Forelimb muscle (tissue), 1 donor: ENCODE measurements around the gene WDR54. TPM values are rescaled to one million over a fixed set of nuclear protein-coding genes. Genes with fewer than 3 reads are reported as not detected.
"Not testable (repeated sequence)": the region's sequence is repeated elsewhere in the genome, so short reads cannot be mapped to it uniquely, and the experiment has no call there.

Experiments
- DNase-seq: peaks from one replicate; pipeline ENCODE4 v3.0.0-alpha.2; 2013; ENCODE audit warnings: low read depth
- polyA plus RNA-seq: library from polyadenylated mRNA; unstranded; fragments of 120-200 nt; gene quantifications from one replicate; pipeline ENCODE4 v1.2.1, GENCODE V29; 2013; ENCODE audit not compliant: insufficient read length

Gene WDR54
- polyA plus RNA-seq, 1 donor, result 8.7 TPM

DNA sequence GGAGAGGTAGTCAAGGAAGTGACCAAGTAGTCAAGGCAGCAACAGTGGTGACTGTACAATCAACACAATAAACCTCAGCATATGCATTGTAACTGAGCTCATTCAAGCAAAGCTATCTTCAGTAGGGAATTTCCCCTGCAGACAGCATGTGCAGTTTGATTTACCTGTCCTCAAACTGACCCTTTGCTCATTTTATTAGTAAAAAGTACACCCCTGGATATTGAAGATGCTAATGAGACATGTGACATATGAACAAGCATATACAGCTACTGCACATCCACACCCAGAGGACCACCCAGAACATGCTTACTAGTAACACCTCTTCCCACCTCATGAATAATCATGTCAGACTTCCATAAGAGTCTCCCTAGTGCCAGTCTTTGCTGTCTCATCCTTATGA lies 15.5 kb upstream of the WDR54 start:
- DNase-seq, result no peak

DNA sequence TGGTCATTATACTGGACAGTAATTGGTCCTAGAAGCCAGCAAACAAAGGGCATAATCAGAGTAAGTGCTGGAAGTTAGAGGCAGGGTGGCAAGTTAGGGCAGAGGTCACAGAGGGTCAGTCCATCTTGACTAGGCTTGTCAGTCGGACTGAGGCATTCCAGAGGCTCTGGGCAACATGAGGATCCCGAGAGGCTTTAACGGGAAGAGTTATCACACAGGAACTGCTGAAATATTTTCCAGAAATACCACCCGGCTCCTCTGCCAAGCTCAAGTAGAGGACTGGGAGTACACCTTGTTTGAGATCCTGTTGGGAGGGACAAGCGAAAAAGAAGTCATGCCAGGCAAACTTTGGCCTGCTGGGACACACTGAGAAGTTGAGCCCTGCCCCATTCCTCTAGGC lies 13.8 kb upstream of the WDR54 start:
- no peak for DNase-seq

GRCh38 chr2:74413001-74413698 lies 8.4 kb upstream of the WDR54 start:
- peak; percentile 52 for DNase-seq

GRCh38 chr2:74414441-74414840 lies 7.1 kb upstream of the WDR54 start:
- no peak for DNase-seq

DNA sequence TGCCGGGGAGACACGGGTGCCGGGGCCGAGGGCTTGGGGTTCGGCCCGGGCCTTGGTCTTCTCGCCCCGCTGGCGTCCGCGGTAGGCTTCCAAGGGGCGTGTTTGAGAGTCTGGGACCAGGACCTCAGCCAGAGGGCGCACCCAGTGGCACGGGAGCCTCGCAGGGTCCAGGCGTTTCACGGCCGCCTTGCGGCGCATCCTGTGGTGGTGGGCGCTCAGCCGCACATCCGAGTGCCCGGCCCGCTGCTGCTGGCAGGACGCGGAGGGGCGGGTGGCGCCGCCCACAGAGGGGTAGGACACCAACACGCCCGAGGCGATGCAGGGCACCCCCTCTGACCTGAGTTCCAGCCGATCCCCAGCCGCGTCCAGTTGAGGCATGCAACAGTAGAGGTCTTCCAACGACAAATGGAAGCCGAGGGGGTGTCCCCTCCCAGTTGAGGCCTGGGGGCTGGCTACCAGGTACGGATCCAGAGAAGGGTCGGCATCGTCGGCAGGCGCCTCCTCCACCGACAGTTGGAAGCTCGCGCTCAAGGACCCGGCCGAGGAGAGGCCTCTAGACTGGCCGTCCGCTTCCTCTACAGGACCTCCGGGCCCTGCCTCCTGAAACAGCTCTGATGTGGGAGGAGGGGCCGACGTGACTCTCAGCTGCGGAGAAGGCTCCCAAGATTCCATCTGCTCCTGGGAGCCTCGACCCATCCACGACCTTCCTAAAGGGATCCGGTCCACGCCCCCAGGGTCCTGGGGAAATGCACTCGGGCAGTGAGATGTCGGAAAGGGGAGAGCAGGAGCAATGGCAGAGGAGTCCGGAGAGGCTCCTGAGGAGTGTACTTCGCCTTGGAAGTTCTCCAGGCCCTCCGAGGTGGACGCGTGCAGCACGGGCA lies 6.4 kb upstream of the WDR54 start:
- no peak for DNase-seq

GRCh38 chr2:74415762-74416395 lies 5.7 kb upstream of the WDR54 start:
- DNase-seq, result no peak

GRCh38 chr2:74416778-74417177 lies 4.8 kb upstream of the WDR54 start:
- DNase-seq, result no peak

DNA sequence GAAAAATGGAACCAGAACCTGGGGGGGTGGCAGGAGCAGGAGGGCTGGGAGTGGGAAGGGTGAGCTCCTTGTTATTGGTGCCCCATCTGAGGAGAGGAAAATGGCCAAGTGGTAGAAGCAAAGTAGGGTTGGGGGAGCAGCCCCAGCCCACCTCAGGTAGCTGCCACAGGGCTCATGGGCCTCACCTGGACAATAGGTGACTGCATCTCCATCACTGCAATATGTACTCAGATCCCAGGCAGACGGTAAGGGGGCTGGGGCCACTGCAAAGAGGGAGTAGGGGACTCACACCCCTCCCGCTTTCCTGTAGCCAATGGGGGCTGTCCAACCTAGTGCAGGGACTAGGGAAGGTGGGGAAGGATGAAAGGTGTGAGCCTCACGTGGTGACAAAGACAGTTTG lies 4.3 kb upstream of the WDR54 start:
- DNase-seq, result no peak

- no peak for DNase-seq
Observed at GRCh38 chr2:74417763-74418162, 3.8 kb upstream of the WDR54 start.

DNA sequence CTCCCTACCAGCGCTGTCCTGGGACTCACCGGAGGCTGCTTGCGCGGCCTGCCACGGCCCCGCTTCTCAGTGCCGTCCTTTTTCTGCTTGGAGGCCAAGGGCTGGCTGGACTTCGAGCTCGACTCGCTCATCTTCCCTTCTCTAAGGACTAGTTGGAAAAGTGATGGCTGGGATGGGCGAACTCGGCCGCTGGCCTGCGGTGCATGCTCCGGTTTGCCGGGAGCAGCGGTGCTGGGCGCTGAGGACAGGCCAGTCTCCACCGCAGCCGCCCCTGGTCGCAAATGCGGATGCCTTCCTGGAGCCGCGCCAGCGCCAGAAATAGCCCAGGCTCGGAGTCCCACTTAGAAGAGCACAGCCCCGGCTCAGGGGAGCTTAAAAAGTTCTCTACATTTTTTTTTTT lies 3.2 kb upstream of the WDR54 start:
- DNase-seq, result no peak

- DNase-seq, result no peak
Observed at GRCh38 chr2:74419345-74419744, 2.2 kb upstream of the WDR54 start.

GRCh38 chr2:74420006-74420405 lies 1.5 kb upstream of the WDR54 start:
- no peak for DNase-seq

DNA sequence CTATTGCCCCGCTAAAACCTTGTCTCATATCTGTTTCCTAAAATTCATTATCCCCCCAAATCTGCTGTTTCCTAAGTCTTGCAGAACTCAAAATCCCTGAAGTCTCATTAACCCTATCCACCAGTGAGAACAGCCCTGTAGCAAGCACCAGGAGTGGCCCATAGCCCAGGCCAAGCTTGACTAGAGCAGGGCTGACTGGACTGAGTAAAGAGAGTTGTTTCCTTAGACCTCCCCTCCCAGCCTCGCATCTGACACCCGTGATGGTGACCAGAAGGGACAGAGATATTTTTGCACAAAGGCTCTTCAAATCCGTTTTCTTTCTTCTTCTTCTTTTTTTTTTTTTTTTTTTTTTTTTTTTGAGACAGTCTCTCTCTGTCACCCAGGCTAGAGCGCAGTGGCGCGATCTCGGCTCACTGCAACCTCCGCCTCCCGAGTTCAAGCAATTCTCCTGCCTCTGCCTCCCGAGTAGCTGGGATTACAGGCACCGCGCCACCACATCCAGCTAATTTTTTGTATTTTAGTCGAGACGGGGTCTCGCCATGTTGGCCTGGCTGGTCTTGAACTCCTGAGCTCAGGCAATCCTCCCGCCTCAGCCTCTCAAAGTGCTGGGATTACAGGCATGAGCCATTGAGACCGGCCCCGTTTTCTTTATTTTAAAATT lies 957 bp upstream of the WDR54 start:
- not testable (repeated sequence) for DNase-seq

- no peak for DNase-seq
Observed at GRCh38 chr2:74423231-74424095, 1.9 kb downstream of the WDR54 start.

DNA sequence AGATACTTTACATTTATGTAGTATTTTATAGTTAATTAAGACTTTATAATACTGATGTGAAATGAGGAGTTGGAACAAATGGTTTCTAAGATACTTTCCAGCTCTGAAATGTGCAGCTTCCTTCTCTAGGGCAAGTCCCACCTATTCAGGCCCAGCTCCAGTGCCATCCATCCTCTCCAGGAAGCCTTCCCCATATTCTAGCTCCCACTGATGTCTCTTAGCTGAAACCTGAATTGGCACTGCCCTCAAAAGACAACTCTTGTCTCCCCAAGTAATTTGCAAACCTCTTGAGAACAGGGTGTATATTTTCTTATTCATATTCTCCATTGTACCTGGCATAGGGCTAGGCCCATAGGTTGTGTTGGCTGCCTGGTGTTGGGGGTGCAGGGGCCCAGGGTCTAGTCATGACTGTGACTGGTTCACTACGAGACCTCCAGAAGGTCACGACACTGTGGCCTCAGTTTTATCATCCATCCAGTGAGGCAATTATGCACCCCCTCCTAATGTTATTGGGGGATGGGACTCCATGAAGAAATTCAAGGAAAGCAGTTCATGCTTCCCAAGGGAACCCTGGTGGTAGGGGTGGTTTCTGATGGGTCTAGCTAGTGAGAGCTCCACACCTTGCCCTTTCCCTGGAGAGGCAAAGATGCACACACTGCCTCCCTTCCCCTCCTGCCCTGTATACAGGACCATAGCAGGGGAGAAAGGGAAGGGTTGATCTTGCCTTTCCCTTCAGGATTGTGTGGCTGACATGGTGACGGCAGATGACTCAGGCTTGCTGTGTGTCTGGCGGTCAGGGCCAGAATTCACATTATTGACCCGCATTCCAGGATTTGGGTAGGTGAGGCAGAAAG lies 2.8 kb downstream of the WDR54 start:
- no peak for DNase-seq

DNA sequence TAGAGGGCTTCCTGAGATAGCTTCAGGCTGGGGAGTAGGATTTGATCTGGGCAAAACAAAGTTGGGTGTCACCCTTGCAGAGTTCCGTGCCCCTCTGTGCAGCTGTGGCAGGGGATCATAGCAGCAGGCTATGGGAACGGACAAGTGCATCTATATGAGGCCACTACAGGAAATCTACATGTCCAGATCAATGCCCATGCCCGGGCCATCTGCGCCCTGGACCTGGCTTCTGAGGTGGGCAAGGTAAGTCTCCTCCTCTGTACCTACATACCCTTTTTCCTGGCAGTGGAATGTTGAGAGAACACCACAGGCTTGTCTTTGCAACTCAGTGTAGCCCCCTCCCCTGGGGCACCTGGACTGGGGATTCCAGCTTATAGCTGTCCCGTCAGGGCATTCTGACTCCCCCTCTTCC lies 3.5 kb downstream of the WDR54 start:
- no peak for DNase-seq

GRCh38 chr2:74425523-74425922 lies 4.0 kb downstream of the WDR54 start:
- DNase-seq, result no peak

DNA sequence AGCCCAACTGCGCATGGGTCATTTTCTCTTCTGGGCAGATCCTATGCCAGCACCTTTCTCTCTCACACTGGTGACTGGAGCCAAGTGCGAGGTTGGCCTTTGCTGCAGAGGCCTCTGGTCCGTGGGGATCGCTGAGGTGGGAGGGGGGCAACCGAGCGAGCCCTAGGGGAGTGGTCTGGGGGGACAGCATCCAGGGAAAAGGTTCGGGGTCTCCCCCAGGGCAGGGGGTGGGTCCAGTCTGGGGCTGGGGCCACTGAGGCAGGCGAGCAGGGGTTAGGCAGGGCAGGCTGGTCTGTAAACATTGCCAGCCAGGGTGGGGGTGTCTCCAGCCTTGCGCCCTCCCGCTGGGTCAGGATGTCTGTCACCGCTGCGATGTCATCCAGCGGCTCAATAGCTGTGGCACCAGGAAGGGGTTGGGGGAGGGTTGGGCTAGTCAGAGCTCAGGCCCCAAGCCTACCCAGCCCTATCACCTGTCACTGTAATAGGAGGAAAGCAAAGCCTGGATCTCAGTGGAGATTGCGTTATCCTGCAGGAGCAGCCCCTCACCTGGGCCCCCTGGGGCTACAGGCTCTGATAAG lies 4.7 kb downstream of the WDR54 start:
- no peak for DNase-seq

DNA sequence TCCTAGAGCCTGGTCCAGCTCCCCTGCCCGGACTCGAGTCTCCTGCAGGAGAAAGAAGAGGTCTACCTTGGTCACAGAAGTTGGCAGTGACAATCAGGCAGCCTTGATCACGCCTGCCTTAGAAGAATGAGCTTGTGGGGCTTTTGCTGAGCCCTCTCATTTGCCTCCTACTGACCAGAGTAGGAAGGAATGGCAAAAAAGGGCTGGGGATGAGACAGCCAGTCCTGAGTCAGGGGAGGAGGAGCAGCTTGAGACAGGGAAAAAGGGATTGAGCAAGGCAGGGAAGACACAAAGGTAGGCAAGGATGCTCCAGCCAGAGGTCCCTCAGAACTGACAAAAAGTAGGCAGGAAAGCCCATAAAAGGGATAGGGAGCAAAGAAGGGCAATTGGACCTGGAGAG lies 6.0 kb downstream of the WDR54 start:
- no peak for DNase-seq

- no peak for DNase-seq
Observed at GRCh38 chr2:74428675-74429074, 7.1 kb downstream of the WDR54 start.
